OCI-LY7 (cell line): Measurements from ENCODE around the gene TNC. TPM values are rescaled to one million over a fixed set of nuclear protein-coding genes. Genes with fewer than 3 reads are reported as not detected.

ENCODE experiments used
- BruUV-seq: library from RNA; stranded (reverse); fragments of 400-500 nt; replicated peaks from 2 replicates; lab custom pipeline; 2021; lab: Mats Ljungman, UMichigan
- CTCF ChIA-PET: fragments of 300-600 bp; sonication (Branson Sonifier 250); formaldehyde crosslinking; loops from one replicate; lab custom pipeline; 2022; ENCODE audit warnings: antibody characterized with exemption; ENCODE audit not compliant: unreplicated experiment; lab: Charles Lee
- POLR2A ChIA-PET: fragments of 300-600 bp; sonication (Branson Sonifier 250); formaldehyde crosslinking; loops from one replicate; lab custom pipeline; 2022; ENCODE audit warnings: antibody characterized with exemption; lab: Charles Lee
- DNase-seq: peaks from one replicate; pipeline ENCODE4 v3.0.0-alpha.2; 2015; ENCODE audit warnings: low spot score
- H2AFZ ChIP-seq: fragments of 200-600 bp; sonication (generic), shearing (Covaris generic); 2 replicates; pipeline ENCODE4 v1.6.1; 2014; ENCODE audit warnings: mild to moderate bottlenecking, antibody characterized with exemption, low read length, moderate library complexity
- H3K27ac ChIP-seq: fragments of 200-600 bp; sonication (generic); 2 replicates; pipeline ENCODE4 v1.5.1; 2014; ENCODE audit warnings: mixed run types, low read depth, mild to moderate bottlenecking, moderate library complexity, low read length, inconsistent platforms; ENCODE audit not compliant: poor library complexity, severe bottlenecking
- H3K36me3 ChIP-seq: fragments of 200-600 bp; sonication (generic); 2 replicates; pipeline ENCODE4 v1.6.1; 2014; ENCODE audit warnings: mild to moderate bottlenecking, antibody characterized with exemption, low read length, moderate library complexity, mixed read lengths; ENCODE audit not compliant: insufficient read depth
- H3K4me1 ChIP-seq: fragments of 200-600 bp; sonication (generic); 2 replicates; pipeline ENCODE4 v1.5.1; 2014; ENCODE audit warnings: mild to moderate bottlenecking, low read length; ENCODE audit not compliant: insufficient read depth, poor library complexity, severe bottlenecking
- H3K4me2 ChIP-seq: fragments of 200-600 bp; sonication (generic); 2 replicates; pipeline ENCODE4 v1.6.1; 2014; ENCODE audit warnings: mild to moderate bottlenecking, low read length
- H3K4me3 ChIP-seq: fragments of 200-600 bp; sonication (generic); 2 replicates; pipeline ENCODE4 v1.5.1; 2014; ENCODE audit warnings: mild to moderate bottlenecking, low read depth, low read length; ENCODE audit not compliant: poor library complexity, severe bottlenecking
- H3K79me2 ChIP-seq: fragments of 200-600 bp; sonication (generic); 2 replicates; pipeline ENCODE4 v1.6.1; 2016; ENCODE audit warnings: low read depth, mild to moderate bottlenecking, low read length, moderate library complexity, mixed read lengths; ENCODE audit not compliant: insufficient read depth
- H3K9me2 ChIP-seq: fragments of 200-600 bp; sonication (generic); 2 replicates; pipeline ENCODE4 v1.6.1; 2016; ENCODE audit warnings: mild to moderate bottlenecking, low read length, mixed read lengths; ENCODE audit not compliant: insufficient read depth
- H3K9me3 ChIP-seq: fragments of 200-600 bp; sonication (generic); 2 replicates; pipeline ENCODE4 v1.6.1; 2014; ENCODE audit warnings: mild to moderate bottlenecking, mixed run types, low read length, mixed read lengths
- H4K20me1 ChIP-seq: fragments of 200-600 bp; sonication (generic); 2 replicates; pipeline ENCODE4 v1.6.1; 2014; ENCODE audit warnings: mild to moderate bottlenecking, antibody characterized with exemption, low read length, moderate library complexity, mixed read lengths; ENCODE audit not compliant: insufficient read depth
- EZH2phosphoT487 ChIP-seq: fragments of 200-600 bp; sonication (generic); IDR thresholded peaks from 2 replicates; pipeline ENCODE4 v1.6.1; 2018; ENCODE audit warnings: low read depth, borderline replicate concordance, mild to moderate bottlenecking, mixed run types, antibody characterized with exemption, low read length, moderate library complexity, mixed read lengths
- intact Hi-C: fragments of 100-400 bp; cut with micrococcal nuclease; formaldehyde crosslinking; loops from one replicate; pipeline ENCODE4 v1.10.0; 2022; ENCODE audit not compliant: unreplicated experiment
- total RNA-seq, 2 experiments: library from RNA; depleted of rRNA in 1 of 2; stranded (reverse); fragments of >200 nt in 1 of 2; shearing (Covaris generic) in 1 of 2; gene quantifications; 2 replicates each; pipeline ENCODE4 v1.2.3, GENCODE V29; 2014 to 2022
- TF ChIP-seq, protein P1 (sequence below): fragments of 200-600 bp; sonication (generic); conservative IDR thresholded peaks from 2 replicates; pipeline ENCODE4 v1.5.1; 2014; ENCODE audit warnings: mild to moderate bottlenecking, antibody characterized with exemption, low read length, moderate library complexity, mixed read lengths

TNC gene
- total RNA-seq, 2 experiments from 2014 or later = not detected

DNA sequence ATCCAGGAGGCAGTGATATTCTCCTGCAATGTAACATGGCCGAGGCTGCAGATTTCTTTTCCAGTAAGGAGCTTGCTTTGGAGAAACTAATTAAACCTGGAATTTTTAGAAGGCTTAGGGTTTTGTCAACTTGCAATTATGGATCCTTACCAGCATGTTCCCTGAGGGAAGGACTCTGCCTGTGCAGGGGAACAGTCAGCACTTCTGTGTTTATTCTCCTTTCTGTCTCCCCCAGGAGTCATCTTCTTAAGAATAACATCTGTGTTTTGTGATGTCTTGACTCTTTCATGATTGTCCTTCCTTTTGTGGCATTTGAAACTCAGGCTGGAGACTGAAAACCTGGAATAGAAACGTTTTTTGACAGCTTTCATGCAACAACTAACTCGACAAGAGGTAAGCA, 107.1 kb downstream of the TNC start:
- no peaks in the 10 kb centered on the region for H3K9me3 ChIP-seq
- H2AFZ ChIP-seq = no peak overlapping the region
- no peak for DNase-seq
- CTCF ChIA-PET = no interaction called here
- no peak for TF ChIP-seq EZH2phosphoT487
- TF ChIP-seq, protein P1, sequence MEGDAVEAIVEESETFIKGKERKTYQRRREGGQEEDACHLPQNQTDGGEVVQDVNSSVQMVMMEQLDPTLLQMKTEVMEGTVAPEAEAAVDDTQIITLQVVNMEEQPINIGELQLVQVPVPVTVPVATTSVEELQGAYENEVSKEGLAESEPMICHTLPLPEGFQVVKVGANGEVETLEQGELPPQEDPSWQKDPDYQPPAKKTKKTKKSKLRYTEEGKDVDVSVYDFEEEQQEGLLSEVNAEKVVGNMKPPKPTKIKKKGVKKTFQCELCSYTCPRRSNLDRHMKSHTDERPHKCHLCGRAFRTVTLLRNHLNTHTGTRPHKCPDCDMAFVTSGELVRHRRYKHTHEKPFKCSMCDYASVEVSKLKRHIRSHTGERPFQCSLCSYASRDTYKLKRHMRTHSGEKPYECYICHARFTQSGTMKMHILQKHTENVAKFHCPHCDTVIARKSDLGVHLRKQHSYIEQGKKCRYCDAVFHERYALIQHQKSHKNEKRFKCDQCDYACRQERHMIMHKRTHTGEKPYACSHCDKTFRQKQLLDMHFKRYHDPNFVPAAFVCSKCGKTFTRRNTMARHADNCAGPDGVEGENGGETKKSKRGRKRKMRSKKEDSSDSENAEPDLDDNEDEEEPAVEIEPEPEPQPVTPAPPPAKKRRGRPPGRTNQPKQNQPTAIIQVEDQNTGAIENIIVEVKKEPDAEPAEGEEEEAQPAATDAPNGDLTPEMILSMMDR = no peak
- POLR2A ChIA-PET = interaction anchor here (0.6 to 1.0 kb wide), 2 partner anchors 9 to 273 kb away, joined by 3 to 6 read pairs; no protein-coding TSS in a partner anchor
- no peak overlapping the region for H3K4me2 ChIP-seq
- peaks cover 4% of the 10 kb centered on the region for H3K4me1 ChIP-seq
- H3K36me3 ChIP-seq = no peaks in the 10 kb centered on the region
- H3K9me2 ChIP-seq = no peaks in the 10 kb centered on the region
- no peaks in the 10 kb centered on the region for H4K20me1 ChIP-seq
- intact Hi-C loops = loop anchor here (5.0 kb wide), 1 partner anchor 84 kb away; no protein-coding TSS in a partner anchor
- no peak overlapping the region for H3K27ac ChIP-seq
- no TSS peak for BruUV-seq
- H3K4me3 ChIP-seq = no peak overlapping the region
- no peaks in the 10 kb centered on the region for H3K79me2 ChIP-seq

DNA sequence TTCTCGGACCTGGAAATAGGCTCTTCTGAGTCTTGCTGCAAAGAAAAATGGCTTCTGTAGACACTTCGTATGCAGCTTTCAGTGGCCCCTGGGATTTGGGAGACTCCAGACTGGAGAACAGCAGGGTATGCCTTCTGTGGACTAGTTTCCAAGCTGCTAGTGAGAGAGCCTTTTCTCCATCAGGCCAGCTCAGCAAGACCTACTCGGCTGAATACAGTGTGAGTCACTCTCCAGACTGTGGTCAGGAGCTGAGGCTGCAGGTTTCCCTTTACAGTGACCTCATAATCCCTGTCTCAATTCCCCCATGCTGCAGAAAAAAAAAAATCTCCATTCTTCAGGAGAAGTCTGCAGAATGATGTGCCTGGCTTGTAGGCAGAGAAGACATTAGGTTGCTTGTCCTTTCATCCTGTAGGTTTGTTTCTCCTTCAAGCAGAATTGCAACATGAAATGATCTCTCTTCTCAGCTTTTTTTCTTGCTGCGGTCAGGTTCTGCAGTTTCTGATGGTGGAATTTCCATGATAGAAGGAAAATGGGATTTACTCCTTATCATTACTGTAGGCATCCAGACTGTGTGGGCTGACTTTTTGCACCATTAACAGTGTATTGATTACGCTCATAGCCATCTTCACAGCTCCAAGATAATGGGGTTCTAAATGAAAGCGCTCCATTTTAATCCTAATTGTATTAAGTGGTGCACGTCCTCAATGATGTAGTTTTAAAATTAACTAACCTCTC, 109.3 kb downstream of the TNC start:
- no peaks in the 10 kb centered on the region for H3K9me2 ChIP-seq
- H3K4me3 ChIP-seq = no peak overlapping the region
- no peak overlapping the region for H3K4me2 ChIP-seq
- no peak for TF ChIP-seq EZH2phosphoT487
- TF ChIP-seq, protein P1 = no peak
- CTCF ChIA-PET = no interaction called here
- H3K79me2 ChIP-seq = no peaks in the 10 kb centered on the region
- intact Hi-C loops = no loop called here
- no TSS peak for BruUV-seq
- POLR2A ChIA-PET = interaction anchor here (1.3 kb wide), 2 partner anchors 13 to 80 kb away, joined by 3 to 5 read pairs; no protein-coding TSS in a partner anchor
- no peak overlapping the region for H2AFZ ChIP-seq
- H3K36me3 ChIP-seq = no peaks in the 10 kb centered on the region
- H3K4me1 ChIP-seq = peaks cover 2% of the 10 kb centered on the region
- no peaks in the 10 kb centered on the region for H3K9me3 ChIP-seq
- H3K27ac ChIP-seq = no peak overlapping the region
- no peak for DNase-seq
- no peaks in the 10 kb centered on the region for H4K20me1 ChIP-seq

DNA sequence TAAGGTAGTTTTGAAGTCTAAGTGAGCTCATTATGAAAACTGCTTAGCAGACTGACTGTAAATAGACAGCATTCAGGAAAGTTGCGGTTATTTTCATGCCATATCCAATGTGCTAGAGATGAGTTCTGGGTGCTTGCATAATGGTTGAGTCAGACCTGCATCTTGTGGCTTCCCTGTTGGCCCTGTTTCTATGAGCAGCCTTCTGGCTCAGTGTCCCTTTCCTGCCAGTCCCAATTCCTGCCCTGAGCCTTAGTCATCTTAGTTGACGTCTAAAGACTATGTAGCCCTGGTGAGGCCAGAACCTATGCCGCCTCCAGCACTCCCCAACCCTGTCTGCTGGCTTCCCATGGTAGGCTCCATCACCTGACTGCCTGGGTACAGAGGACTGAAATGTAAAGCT, 111.3 kb downstream of the TNC start:
- Histone ChIP-seq H3K9me2 (no peaks in the 10 kb centered on the region), H3K79me2 (no peaks in the 10 kb centered on the region), H3K27ac (no peak overlapping the region), H3K36me3 (no peaks in the 10 kb centered on the region), H3K9me3 (no peaks in the 10 kb centered on the region), H3K4me2 (no peak overlapping the region), H3K4me1 (no peaks in the 10 kb centered on the region), H2AFZ (no peak overlapping the region), H4K20me1 (no peaks in the 10 kb centered on the region), H3K4me3 (no peak overlapping the region)
- CTCF ChIA-PET = no interaction called here
- intact Hi-C loops = no loop called here
- no peak for DNase-seq
- POLR2A ChIA-PET = interaction anchor here (1.0 kb wide), 1 partner anchor 12 kb away, joined by 3 read pairs; no protein-coding TSS in a partner anchor
- BruUV-seq = no TSS peak
- TF ChIP-seq EZH2phosphoT487 = no peak
- TF ChIP-seq, protein P1 = no peak
